ENCODE measurements around the gene KDM1B.

Gene KDM1B

GRCh38 chr6:18155150-18155863 lies at the start of gene KDM1B:
Gene KDM1B (plus strand): TSS chr6:18155422. CDS start chr6:18159896, 4,474 bp downstream.
- peaks cover 13% of the 10 kb centered on the region for H3K36me3 Mint-ChIP-seq (ENCODE audit: low read depth)
- peaks cover 4% of the 10 kb centered on the region for H3K27me3 Mint-ChIP-seq (ENCODE audit: low read depth)
- peak within 1 kb of the TSS; percentile 97 to 99 (median 98) for H3K4me3 Mint-ChIP-seq

GRCh38 chr6:18107061-18107460 lies 48.2 kb upstream of the KDM1B start:
- Mint-ChIP-seq H3K36me3 (ENCODE audit: low read depth) (peaks cover 3% of the 10 kb centered on the region), H3K4me1 (no peaks in the 10 kb centered on the region), H3K9me3 (peaks cover 19% of the 10 kb centered on the region), H3K27ac (no peak overlapping the region), H3K27me3 (ENCODE audit: low read depth) (no peaks in the 10 kb centered on the region), H3K4me3 (no peak overlapping the region)
- TF ChIP-seq CTCF (IDR thresholded peaks at IDR 0.05; ENCODE audit: unreplicated experiment in 3 of 3), result no peak

More at GRCh38 chr6:18155150-18155863, at the start of gene KDM1B:
- Mint-ChIP-seq H3K27ac (peak within 1 kb of the TSS; percentile 58 to 97 (median 94)), H3K4me1 (peaks cover 13% of the 10 kb centered on the region), H3K9me3 (no peaks in the 10 kb centered on the region)
- TF ChIP-seq CTCF (IDR thresholded peaks at IDR 0.05; ENCODE audit: unreplicated experiment in 3 of 3), result no peak

GRCh38 chr6:18110162-18110561 lies 45.1 kb upstream of the KDM1B start:
- H3K27ac Mint-ChIP-seq, result no peak overlapping the region
- no peak for TF ChIP-seq CTCF (IDR thresholded peaks at IDR 0.05; ENCODE audit: unreplicated experiment in 3 of 3)
- peaks cover 3% of the 10 kb centered on the region for H3K36me3 Mint-ChIP-seq (ENCODE audit: low read depth)
- peaks cover 16% of the 10 kb centered on the region for H3K9me3 Mint-ChIP-seq
- no peak overlapping the region for H3K4me3 Mint-ChIP-seq
- H3K4me1 Mint-ChIP-seq, result no peaks in the 10 kb centered on the region
- H3K27me3 Mint-ChIP-seq (ENCODE audit: low read depth), result no peaks in the 10 kb centered on the region

- peaks cover 3% of the 10 kb centered on the region for H3K9me3 Mint-ChIP-seq
- no peak overlapping the region for H3K27ac Mint-ChIP-seq
- no peak overlapping the region for H3K4me3 Mint-ChIP-seq
- H3K27me3 Mint-ChIP-seq (ENCODE audit: low read depth), result peaks cover 6% of the 10 kb centered on the region
- no peaks in the 10 kb centered on the region for H3K36me3 Mint-ChIP-seq (ENCODE audit: low read depth)
- TF ChIP-seq CTCF (IDR thresholded peaks at IDR 0.05; ENCODE audit: unreplicated experiment in 3 of 3), result no peak
- no peaks in the 10 kb centered on the region for H3K4me1 Mint-ChIP-seq
Measured at GRCh38 chr6:18115356-18115755, 39.9 kb upstream of the KDM1B start.

GRCh38 chr6:18117136-18117535 lies 38.1 kb upstream of the KDM1B start:
- H3K27me3 Mint-ChIP-seq (ENCODE audit: low read depth), result peaks cover 12% of the 10 kb centered on the region
- H3K36me3 Mint-ChIP-seq (ENCODE audit: low read depth), result no peaks in the 10 kb centered on the region
- H3K4me3 Mint-ChIP-seq, result no peak overlapping the region
- no peak for TF ChIP-seq CTCF (IDR thresholded peaks at IDR 0.05; ENCODE audit: unreplicated experiment in 3 of 3)
- H3K9me3 Mint-ChIP-seq, result peaks cover 3% of the 10 kb centered on the region
- no peak overlapping the region for H3K27ac Mint-ChIP-seq
- no peaks in the 10 kb centered on the region for H3K4me1 Mint-ChIP-seq

- Mint-ChIP-seq H3K36me3 (ENCODE audit: low read depth) (no peaks in the 10 kb centered on the region), H3K27ac (no peak overlapping the region), H3K27me3 (ENCODE audit: low read depth) (peaks cover 17% of the 10 kb centered on the region), H3K9me3 (peaks cover 3% of the 10 kb centered on the region), H3K4me3 (no peak overlapping the region), H3K4me1 (peaks cover 5% of the 10 kb centered on the region)
- no peak for TF ChIP-seq CTCF (IDR thresholded peaks at IDR 0.05; ENCODE audit: unreplicated experiment in 3 of 3)
Measured at GRCh38 chr6:18118330-18118729, 36.9 kb upstream of the KDM1B start.
